Uterus (tissue), 2 donors: ENCODE measurements around the gene RAB42.

Source experiments
- POLR2A ChIP-seq, 2 donors: fragments of 450-650 bp; IDR thresholded peaks; one replicate each; pipeline ENCODE4 v1.6.1; 2016; ENCODE audit warnings: antibody characterized with exemption in 2 of 2, mild to moderate bottlenecking in 1 of 2, moderate library complexity in 1 of 2
- TF ChIP-seq, protein P1 (sequence below), 4 experiments: fragments of 200-600 bp in 2 of 4; fragments of 450-650 bp in 2 of 4; sonication (generic) in 2 of 4; IDR thresholded peaks; one replicate each; pipeline ENCODE4 v1.5.1; 2016 to 2019; ENCODE audit warnings: antibody characterized with exemption in 4 of 4, mild to moderate bottlenecking in 2 of 4, moderate library complexity in 1 of 4

DNA sequence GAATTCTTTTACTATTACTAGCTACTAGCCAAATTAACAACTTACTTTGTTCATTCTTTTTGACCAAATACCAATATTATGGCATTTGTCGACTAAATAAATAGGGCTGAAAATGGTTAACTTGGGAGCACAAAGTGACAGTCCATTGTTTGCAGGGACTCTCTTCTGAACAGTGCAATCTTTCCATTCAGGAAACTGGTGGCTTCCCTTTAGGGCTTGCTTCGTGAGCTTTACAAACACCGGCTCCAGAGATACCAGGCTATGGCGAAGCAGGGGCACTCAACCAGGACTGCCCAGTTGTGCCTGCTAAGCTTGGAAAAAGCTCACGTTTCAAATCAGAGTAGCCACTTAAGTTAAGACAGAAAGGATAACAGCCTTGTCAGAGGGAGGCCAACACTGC, 12.3 kb downstream of the RAB42 start:
- TF ChIP-seq, protein P1, sequence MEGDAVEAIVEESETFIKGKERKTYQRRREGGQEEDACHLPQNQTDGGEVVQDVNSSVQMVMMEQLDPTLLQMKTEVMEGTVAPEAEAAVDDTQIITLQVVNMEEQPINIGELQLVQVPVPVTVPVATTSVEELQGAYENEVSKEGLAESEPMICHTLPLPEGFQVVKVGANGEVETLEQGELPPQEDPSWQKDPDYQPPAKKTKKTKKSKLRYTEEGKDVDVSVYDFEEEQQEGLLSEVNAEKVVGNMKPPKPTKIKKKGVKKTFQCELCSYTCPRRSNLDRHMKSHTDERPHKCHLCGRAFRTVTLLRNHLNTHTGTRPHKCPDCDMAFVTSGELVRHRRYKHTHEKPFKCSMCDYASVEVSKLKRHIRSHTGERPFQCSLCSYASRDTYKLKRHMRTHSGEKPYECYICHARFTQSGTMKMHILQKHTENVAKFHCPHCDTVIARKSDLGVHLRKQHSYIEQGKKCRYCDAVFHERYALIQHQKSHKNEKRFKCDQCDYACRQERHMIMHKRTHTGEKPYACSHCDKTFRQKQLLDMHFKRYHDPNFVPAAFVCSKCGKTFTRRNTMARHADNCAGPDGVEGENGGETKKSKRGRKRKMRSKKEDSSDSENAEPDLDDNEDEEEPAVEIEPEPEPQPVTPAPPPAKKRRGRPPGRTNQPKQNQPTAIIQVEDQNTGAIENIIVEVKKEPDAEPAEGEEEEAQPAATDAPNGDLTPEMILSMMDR (IDR thresholded peaks at IDR 0.05), result no peak
- no peak for TF ChIP-seq POLR2A (IDR thresholded peaks at IDR 0.05)
